HEK293 (cell line): Measurements from ENCODE around the gene SLIT1.

Experiments used
- CTCF ChIA-PET: fragments of 350-600 bp; formaldehyde crosslinking; extraction: SDS; loops from one replicate; lab custom pipeline; 2021; ENCODE audit warnings: antibody characterized with exemption; lab: Yijun Ruan, JAX
- POLR2A ChIA-PET: fragments of 300-600 bp; formaldehyde crosslinking; extraction: SDS; loops from one replicate; lab custom pipeline; 2020; ENCODE audit warnings: antibody characterized with exemption, inconsistent platforms; lab: Yijun Ruan, JAX
- H3K27ac ChIP-seq: fragments of 200-500 bp; sonication (Bioruptor generic); 2 replicates; pipeline ENCODE4 v1.5.1; 2014; ENCODE audit warnings: low read depth, low read length, control low read depth, inconsistent platforms; ENCODE audit errors: extremely low read depth
- H3K36me3 ChIP-seq, 2 experiments: fragments of 200-500 bp in 1 of 2; sonication (Bioruptor generic) in 1 of 2; 1 replicate in 1 of 2; 2 replicates in 1 of 2; pipeline ENCODE4 v1.5.1; 2014 to 2017; ENCODE audit warnings: inconsistent platforms in 2 of 2, low read length in 2 of 2; ENCODE audit not compliant: control insufficient read depth in 2 of 2, insufficient read depth in 1 of 2
- H3K4me1 ChIP-seq: fragments of 200-500 bp; sonication (Bioruptor generic); 2 replicates; pipeline ENCODE4 v1.5.1; 2014; ENCODE audit warnings: mild to moderate bottlenecking, low read length, inconsistent platforms; ENCODE audit not compliant: control insufficient read depth, insufficient read depth
- H3K4me3 ChIP-seq: 2 replicates; pipeline ENCODE4 v1.5.1; 2011; ENCODE audit warnings: low read depth, mild to moderate bottlenecking, control low read depth, low read length, moderate library complexity
- H3K9me3 ChIP-seq: fragments of 200-500 bp; sonication (Bioruptor generic); 2 replicates; pipeline ENCODE4 v1.5.1; 2014; ENCODE audit warnings: low read depth, low read length, inconsistent platforms; ENCODE audit not compliant: control insufficient read depth, insufficient read depth
- BCL11B ChIP-seq: fragments of 450-650 bp; formaldehyde crosslinking; IDR thresholded peaks from 2 replicates; pipeline ENCODE4 v1.5.1; 2016; ENCODE audit warnings: low read depth, missing biosample characterization, missing genetic modification characterization
- EGR2 ChIP-seq: fragments of 450-650 bp; formaldehyde crosslinking; IDR thresholded peaks from 2 replicates; pipeline ENCODE4 v1.5.1; 2016; ENCODE audit warnings: low read depth, missing biosample characterization, missing genetic modification characterization
- GFI1B ChIP-seq: fragments of 450-650 bp; formaldehyde crosslinking; IDR thresholded peaks from 2 replicates; pipeline ENCODE4 v1.5.1; 2016; ENCODE audit warnings: missing biosample characterization, missing genetic modification characterization
- GLI4 ChIP-seq: fragments of 450-650 bp; formaldehyde crosslinking; IDR thresholded peaks from 2 replicates; pipeline ENCODE4 v1.5.1; 2016; ENCODE audit warnings: missing biosample characterization, missing genetic modification characterization
- HOXD13 ChIP-seq: sonication (generic); formaldehyde crosslinking; IDR thresholded peaks from 2 replicates; pipeline ENCODE4 v1.8.0; 2022; ENCODE audit warnings: missing genetic modification reagents, borderline replicate concordance
- MEIS1 ChIP-seq: sonication (generic); formaldehyde crosslinking; IDR thresholded peaks from 2 replicates; pipeline ENCODE4 v1.8.1; 2022; ENCODE audit warnings: missing genetic modification reagents, mild to moderate bottlenecking, borderline replicate concordance
- PRDM2 ChIP-seq: fragments of 450-650 bp; formaldehyde crosslinking; IDR thresholded peaks from 2 replicates; pipeline ENCODE4 v1.5.1; 2016; ENCODE audit warnings: missing biosample characterization, missing genetic modification characterization, borderline replicate concordance
- ZBTB49 ChIP-seq: fragments of 450-650 bp; formaldehyde crosslinking; IDR thresholded peaks from 2 replicates; pipeline ENCODE4 v1.5.1; 2016; ENCODE audit warnings: missing biosample characterization, missing genetic modification characterization, low read depth
- ZFP41 ChIP-seq: fragments of 450-650 bp; formaldehyde crosslinking; IDR thresholded peaks from 2 replicates; pipeline ENCODE4 v1.5.1; 2016; ENCODE audit warnings: missing biosample characterization, missing genetic modification characterization, borderline replicate concordance
- ZNF18 ChIP-seq: fragments of 450-650 bp; formaldehyde crosslinking; IDR thresholded peaks from 2 replicates; pipeline ENCODE4 v1.5.1; 2016; ENCODE audit warnings: missing biosample characterization, missing genetic modification characterization
- ZNF335 ChIP-seq: fragments of 450-650 bp; formaldehyde crosslinking; conservative IDR thresholded peaks from 2 replicates; pipeline ENCODE4 v1.5.1; 2016; ENCODE audit warnings: missing biosample characterization, missing genetic modification characterization
- ZNF488 ChIP-seq: fragments of 450-650 bp; formaldehyde crosslinking; IDR thresholded peaks from 2 replicates; pipeline ENCODE4 v1.5.1; 2016; ENCODE audit warnings: missing biosample characterization, missing genetic modification characterization
- ZNF558 ChIP-seq: fragments of 450-650 bp; formaldehyde crosslinking; IDR thresholded peaks from 2 replicates; pipeline ENCODE4 v1.5.1; 2016; ENCODE audit warnings: missing biosample characterization, missing genetic modification characterization
- ZNF571 ChIP-seq: fragments of 450-650 bp; formaldehyde crosslinking; IDR thresholded peaks from 2 replicates; pipeline ENCODE4 v1.5.0; 2017; ENCODE audit warnings: missing biosample characterization, missing genetic modification characterization
- ZNF580 ChIP-seq: fragments of 450-650 bp; formaldehyde crosslinking; IDR thresholded peaks from 2 replicates; pipeline ENCODE4 v1.5.1; 2016; ENCODE audit warnings: missing biosample characterization, missing genetic modification characterization
- ZNF585B ChIP-seq: fragments of 450-650 bp; formaldehyde crosslinking; IDR thresholded peaks from 2 replicates; pipeline ENCODE4 v1.5.1; 2016; ENCODE audit warnings: missing biosample characterization, missing genetic modification characterization
- ZNF623 ChIP-seq: fragments of 450-650 bp; formaldehyde crosslinking; IDR thresholded peaks from 2 replicates; pipeline ENCODE4 v1.5.1; 2016; ENCODE audit warnings: missing biosample characterization, missing genetic modification characterization
- ZNF701 ChIP-seq: fragments of 450-650 bp; formaldehyde crosslinking; IDR thresholded peaks from 2 replicates; pipeline ENCODE4 v1.5.1; 2016; ENCODE audit warnings: missing biosample characterization, missing genetic modification characterization
- ZNF791 ChIP-seq: fragments of 450-650 bp; formaldehyde crosslinking; IDR thresholded peaks from 2 replicates; pipeline ENCODE4 v1.5.1; 2016; ENCODE audit warnings: missing biosample characterization, missing genetic modification characterization
- ZNF792 ChIP-seq: fragments of 450-650 bp; formaldehyde crosslinking; IDR thresholded peaks from 2 replicates; pipeline ENCODE4 v1.5.1; 2016; ENCODE audit warnings: missing biosample characterization, missing genetic modification characterization
- TF ChIP-seq, protein P1 (sequence below): fragments of 450-650 bp; formaldehyde crosslinking; IDR thresholded peaks from 2 replicates; pipeline ENCODE4 v1.5.1; 2016; ENCODE audit warnings: missing biosample characterization, missing genetic modification characterization

SLIT1 gene

GRCh38 chr10:97100657-97101056, 85.1 kb downstream of the SLIT1 start (continued):
- TF ChIP-seq PRDM2 (tag by site-specific recombination) (no peak), ZNF792 (tag by site-specific recombination) (no peak), ZNF558 (no peak), HOXD13 (CRISPR knock-in tag) (no peak), ZNF585B (no peak), ZBTB49 (tag by site-specific recombination) (no peak)
- TF ChIP-seq, all 188 proteins: peak for 0

- ChIA-PET CTCF (interaction anchor here (0.6 to 1.7 kb wide), 4 partner anchors 18 to 674 kb away, joined by 3 to 5 read pairs (median 3); no protein-coding TSS in a partner anchor), POLR2A (no interaction called here)
- TF ChIP-seq ZNF488 (no peak), MEIS1 (CRISPR knock-in tag) (no peak), BCL11B (tag by site-specific recombination) (no peak), ZNF580 (no peak), ZNF701 (no peak), ZFP41 (tag by site-specific recombination) (no peak), ZNF335 (tag by site-specific recombination) (no peak), GFI1B (no peak), ZNF571 (tag by site-specific recombination) (no peak), ZNF18 (tag by site-specific recombination) (no peak), GLI4 (tag by site-specific recombination) (no peak), ZNF623 (tag by site-specific recombination) (no peak), ZNF791 (tag by site-specific recombination) (no peak), EGR2 (no peak)
- TF ChIP-seq, protein P1, sequence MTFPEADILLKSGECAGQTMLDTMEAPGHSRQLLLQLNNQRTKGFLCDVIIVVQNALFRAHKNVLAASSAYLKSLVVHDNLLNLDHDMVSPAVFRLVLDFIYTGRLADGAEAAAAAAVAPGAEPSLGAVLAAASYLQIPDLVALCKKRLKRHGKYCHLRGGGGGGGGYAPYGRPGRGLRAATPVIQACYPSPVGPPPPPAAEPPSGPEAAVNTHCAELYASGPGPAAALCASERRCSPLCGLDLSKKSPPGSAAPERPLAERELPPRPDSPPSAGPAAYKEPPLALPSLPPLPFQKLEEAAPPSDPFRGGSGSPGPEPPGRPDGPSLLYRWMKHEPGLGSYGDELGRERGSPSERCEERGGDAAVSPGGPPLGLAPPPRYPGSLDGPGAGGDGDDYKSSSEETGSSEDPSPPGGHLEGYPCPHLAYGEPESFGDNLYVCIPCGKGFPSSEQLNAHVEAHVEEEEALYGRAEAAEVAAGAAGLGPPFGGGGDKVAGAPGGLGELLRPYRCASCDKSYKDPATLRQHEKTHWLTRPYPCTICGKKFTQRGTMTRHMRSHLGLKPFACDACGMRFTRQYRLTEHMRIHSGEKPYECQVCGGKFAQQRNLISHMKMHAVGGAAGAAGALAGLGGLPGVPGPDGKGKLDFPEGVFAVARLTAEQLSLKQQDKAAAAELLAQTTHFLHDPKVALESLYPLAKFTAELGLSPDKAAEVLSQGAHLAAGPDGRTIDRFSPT (tag by site-specific recombination): no peak
- no peaks in the 10 kb centered on the region for H3K9me3 ChIP-seq
- no peak overlapping the region for H3K4me3 ChIP-seq
- H3K4me1 ChIP-seq: no peaks in the 10 kb centered on the region
- no peak overlapping the region for H3K27ac ChIP-seq
- H3K36me3 ChIP-seq: no peaks in the 10 kb centered on the region
Measured at GRCh38 chr10:97099868-97100267, 85.9 kb downstream of the SLIT1 start.
